ENCODE data around the gene BEND5.
A peak's percentile ranks its signal among the peaks of the same experiment; 100 is the strongest.

Gene BEND5

GRCh38 chr1:48693674-48694320 is 82.9 kb downstream of the BEND5 start:
- Histone ChIP-seq H3K4me1 (no peaks in the 10 kb centered on the region), H3K4me3 (no peak overlapping the region), H3K27me3 (ENCODE audit: low read depth) (peaks cover 10% of the 10 kb centered on the region), H3K36me3 (replicated peaks) (no peaks in the 10 kb centered on the region), H3K9me3 (no peaks in the 10 kb centered on the region)
- DNase-seq (ENCODE audit: low spot score in 2 of 2), result no peak
- in situ Hi-C loops (cut with MboI; ENCODE audit: low sequenced_read_pairs), result no loop called here

- Histone ChIP-seq H3K4me3 (no peak overlapping the region), H3K9me3 (no peaks in the 10 kb centered on the region)
- in situ Hi-C loops (cut with MboI; ENCODE audit: low sequenced_read_pairs), result no loop called here
Observed at GRCh38 chr1:48693180-48693579, 83.5 kb downstream of the BEND5 start.

GRCh38 chr1:48692235-48692634 is 84.5 kb downstream of the BEND5 start:
- H3K36me3 ChIP-seq (replicated peaks), result no peaks in the 10 kb centered on the region
- no peaks in the 10 kb centered on the region for H3K4me1 ChIP-seq
- no peaks in the 10 kb centered on the region for H3K9me3 ChIP-seq
- peaks cover 10% of the 10 kb centered on the region for H3K27me3 ChIP-seq (ENCODE audit: low read depth)
- no peak for DNase-seq (ENCODE audit: low spot score in 2 of 2)
- in situ Hi-C loops (cut with MboI; ENCODE audit: low sequenced_read_pairs), result no loop called here
- H3K4me3 ChIP-seq, result no peak overlapping the region

More at GRCh38 chr1:48693180-48693579, 83.5 kb downstream of the BEND5 start:
- no peaks in the 10 kb centered on the region for H3K36me3 ChIP-seq (replicated peaks)
- H3K4me1 ChIP-seq, result no peaks in the 10 kb centered on the region
- H3K27me3 ChIP-seq (ENCODE audit: low read depth), result peaks cover 10% of the 10 kb centered on the region
- no peak for DNase-seq (ENCODE audit: low spot score in 2 of 2)

GRCh38 chr1:48691429-48692001 is 85.2 kb downstream of the BEND5 start:
- in situ Hi-C loops (cut with MboI; ENCODE audit: low sequenced_read_pairs), result no loop called here
- Histone ChIP-seq H3K36me3 (replicated peaks) (no peaks in the 10 kb centered on the region), H3K27me3 (ENCODE audit: low read depth) (peaks cover 10% of the 10 kb centered on the region), H3K4me1 (no peaks in the 10 kb centered on the region), H3K9me3 (no peaks in the 10 kb centered on the region), H3K4me3 (no peak overlapping the region)
- no peak for DNase-seq (ENCODE audit: low spot score in 2 of 2)

GRCh38 chr1:48688102-48688760 is 88.5 kb downstream of the BEND5 start:
- Histone ChIP-seq H3K4me1 (no peaks in the 10 kb centered on the region), H3K9me3 (no peaks in the 10 kb centered on the region), H3K4me3 (no peak overlapping the region), H3K27me3 (ENCODE audit: low read depth) (peaks cover 7% of the 10 kb centered on the region), H3K36me3 (replicated peaks) (no peaks in the 10 kb centered on the region)
- in situ Hi-C loops (cut with MboI; ENCODE audit: low sequenced_read_pairs), result no loop called here
- DNase-seq (ENCODE audit: low spot score in 2 of 2), result no peak

- no peaks in the 10 kb centered on the region for H3K36me3 ChIP-seq (replicated peaks)
- H3K27me3 ChIP-seq (ENCODE audit: low read depth), result peaks cover 1% of the 10 kb centered on the region
- H3K4me1 ChIP-seq, result no peaks in the 10 kb centered on the region
- in situ Hi-C loops (cut with MboI; ENCODE audit: low sequenced_read_pairs), result no loop called here
- no peak for DNase-seq (ENCODE audit: low spot score in 2 of 2)
- no peak overlapping the region for H3K4me3 ChIP-seq
- H3K9me3 ChIP-seq, result no peaks in the 10 kb centered on the region
Observed at GRCh38 chr1:48687282-48688045, 89.2 kb downstream of the BEND5 start.

GRCh38 chr1:48686159-48686558 is 90.5 kb downstream of the BEND5 start:
- in situ Hi-C loops (cut with MboI; ENCODE audit: low sequenced_read_pairs), result no loop called here
- no peaks in the 10 kb centered on the region for H3K36me3 ChIP-seq (replicated peaks)
- no peaks in the 10 kb centered on the region for H3K27me3 ChIP-seq (ENCODE audit: low read depth)
- no peak for DNase-seq (ENCODE audit: low spot score in 2 of 2)
- H3K4me3 ChIP-seq, result no peak overlapping the region
- no peaks in the 10 kb centered on the region for H3K9me3 ChIP-seq
- no peaks in the 10 kb centered on the region for H3K4me1 ChIP-seq

GRCh38 chr1:48684381-48684780 is 92.3 kb downstream of the BEND5 start:
- no peaks in the 10 kb centered on the region for H3K36me3 ChIP-seq (replicated peaks)
- no peaks in the 10 kb centered on the region for H3K4me1 ChIP-seq
- no peak overlapping the region for H3K4me3 ChIP-seq
- no peak for DNase-seq (ENCODE audit: low spot score in 2 of 2)
- H3K9me3 ChIP-seq, result no peaks in the 10 kb centered on the region
- in situ Hi-C loops (cut with MboI; ENCODE audit: low sequenced_read_pairs), result no loop called here
- no peaks in the 10 kb centered on the region for H3K27me3 ChIP-seq (ENCODE audit: low read depth)

GRCh38 chr1:48683839-48684238 is 92.9 kb downstream of the BEND5 start:
- no peaks in the 10 kb centered on the region for H3K9me3 ChIP-seq
- in situ Hi-C loops (cut with MboI; ENCODE audit: low sequenced_read_pairs), result no loop called here
- no peaks in the 10 kb centered on the region for H3K36me3 ChIP-seq (replicated peaks)
- no peaks in the 10 kb centered on the region for H3K27me3 ChIP-seq (ENCODE audit: low read depth)
- no peaks in the 10 kb centered on the region for H3K4me1 ChIP-seq
- no peak for DNase-seq (ENCODE audit: low spot score in 2 of 2)
- H3K4me3 ChIP-seq, result no peak overlapping the region

- Histone ChIP-seq H3K4me3 (no peak overlapping the region), H3K27me3 (ENCODE audit: low read depth) (no peaks in the 10 kb centered on the region), H3K9me3 (no peaks in the 10 kb centered on the region), H3K4me1 (no peaks in the 10 kb centered on the region), H3K36me3 (replicated peaks) (no peaks in the 10 kb centered on the region)
- no peak for DNase-seq (ENCODE audit: low spot score in 2 of 2)
- in situ Hi-C loops (cut with MboI; ENCODE audit: low sequenced_read_pairs), result no loop called here
Observed at GRCh38 chr1:48681476-48682305, 95.0 kb downstream of the BEND5 start.

GRCh38 chr1:48680411-48681035 is 96.2 kb downstream of the BEND5 start:
- DNase-seq (ENCODE audit: low spot score in 2 of 2), result peak in 1 of 2 experiments; percentile 9
- in situ Hi-C loops (cut with MboI; ENCODE audit: low sequenced_read_pairs), result no loop called here
- H3K4me3 ChIP-seq, result no peak overlapping the region
- no peaks in the 10 kb centered on the region for H3K27me3 ChIP-seq (ENCODE audit: low read depth)
- H3K4me1 ChIP-seq, result no peaks in the 10 kb centered on the region
- H3K9me3 ChIP-seq, result no peaks in the 10 kb centered on the region
- no peaks in the 10 kb centered on the region for H3K36me3 ChIP-seq (replicated peaks)

GRCh38 chr1:48679859-48680258 is 96.8 kb downstream of the BEND5 start:
- in situ Hi-C loops (cut with MboI; ENCODE audit: low sequenced_read_pairs), result no loop called here
- Histone ChIP-seq H3K4me3 (no peak overlapping the region), H3K4me1 (no peaks in the 10 kb centered on the region), H3K36me3 (replicated peaks) (no peaks in the 10 kb centered on the region), H3K27me3 (ENCODE audit: low read depth) (no peaks in the 10 kb centered on the region), H3K9me3 (no peaks in the 10 kb centered on the region)
- DNase-seq (ENCODE audit: low spot score in 2 of 2), result no peak
